ENCODE measurements around the gene ARFGEF3. TPM values are rescaled to one million over a fixed set of nuclear protein-coding genes. Genes with fewer than 3 reads are reported as not detected.

The ARFGEF3 gene
- total RNA-seq, 1 donor from 2014 or later: 0.08 TPM

DNA sequence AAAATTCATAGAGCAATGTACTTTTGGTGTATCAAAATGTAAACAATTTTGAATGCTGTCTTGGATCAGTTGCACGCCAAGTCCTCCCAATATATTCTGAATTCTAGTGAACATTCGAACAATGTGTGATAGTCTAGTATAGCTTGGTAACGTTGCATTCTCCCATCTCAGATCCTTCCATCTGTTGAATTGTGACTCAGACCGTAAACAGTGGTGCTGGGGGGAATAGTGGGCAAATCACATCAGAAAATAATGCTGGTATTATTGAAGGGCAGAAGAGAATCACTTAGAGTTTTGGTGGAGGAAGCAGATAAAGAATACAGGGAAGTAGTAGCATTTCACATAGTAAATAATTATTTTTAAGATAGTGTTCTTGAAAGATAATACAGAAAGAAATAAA is 102.2 kb downstream of the ARFGEF3 start:
- H3K27ac Mint-ChIP-seq (ENCODE audit: unreplicated experiment): no peak overlapping the region
- no peak overlapping the region for H3K4me3 Mint-ChIP-seq (ENCODE audit: unreplicated experiment)
- H3K9me3 Mint-ChIP-seq (ENCODE audit: unreplicated experiment): no peaks in the 10 kb centered on the region
- H3K27me3 Mint-ChIP-seq (ENCODE audit: unreplicated experiment): peaks cover 15% of the 10 kb centered on the region
- no peaks in the 10 kb centered on the region for H3K4me1 Mint-ChIP-seq (ENCODE audit: unreplicated experiment)
- TF ChIP-seq, protein P1, sequence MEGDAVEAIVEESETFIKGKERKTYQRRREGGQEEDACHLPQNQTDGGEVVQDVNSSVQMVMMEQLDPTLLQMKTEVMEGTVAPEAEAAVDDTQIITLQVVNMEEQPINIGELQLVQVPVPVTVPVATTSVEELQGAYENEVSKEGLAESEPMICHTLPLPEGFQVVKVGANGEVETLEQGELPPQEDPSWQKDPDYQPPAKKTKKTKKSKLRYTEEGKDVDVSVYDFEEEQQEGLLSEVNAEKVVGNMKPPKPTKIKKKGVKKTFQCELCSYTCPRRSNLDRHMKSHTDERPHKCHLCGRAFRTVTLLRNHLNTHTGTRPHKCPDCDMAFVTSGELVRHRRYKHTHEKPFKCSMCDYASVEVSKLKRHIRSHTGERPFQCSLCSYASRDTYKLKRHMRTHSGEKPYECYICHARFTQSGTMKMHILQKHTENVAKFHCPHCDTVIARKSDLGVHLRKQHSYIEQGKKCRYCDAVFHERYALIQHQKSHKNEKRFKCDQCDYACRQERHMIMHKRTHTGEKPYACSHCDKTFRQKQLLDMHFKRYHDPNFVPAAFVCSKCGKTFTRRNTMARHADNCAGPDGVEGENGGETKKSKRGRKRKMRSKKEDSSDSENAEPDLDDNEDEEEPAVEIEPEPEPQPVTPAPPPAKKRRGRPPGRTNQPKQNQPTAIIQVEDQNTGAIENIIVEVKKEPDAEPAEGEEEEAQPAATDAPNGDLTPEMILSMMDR (IDR thresholded peaks at IDR 0.05): no peak
- H3K36me3 Mint-ChIP-seq (ENCODE audit: unreplicated experiment): no peaks in the 10 kb centered on the region
- DNase-seq (ENCODE audit: extremely low spot score, unreplicated experiment): no peak

DNA sequence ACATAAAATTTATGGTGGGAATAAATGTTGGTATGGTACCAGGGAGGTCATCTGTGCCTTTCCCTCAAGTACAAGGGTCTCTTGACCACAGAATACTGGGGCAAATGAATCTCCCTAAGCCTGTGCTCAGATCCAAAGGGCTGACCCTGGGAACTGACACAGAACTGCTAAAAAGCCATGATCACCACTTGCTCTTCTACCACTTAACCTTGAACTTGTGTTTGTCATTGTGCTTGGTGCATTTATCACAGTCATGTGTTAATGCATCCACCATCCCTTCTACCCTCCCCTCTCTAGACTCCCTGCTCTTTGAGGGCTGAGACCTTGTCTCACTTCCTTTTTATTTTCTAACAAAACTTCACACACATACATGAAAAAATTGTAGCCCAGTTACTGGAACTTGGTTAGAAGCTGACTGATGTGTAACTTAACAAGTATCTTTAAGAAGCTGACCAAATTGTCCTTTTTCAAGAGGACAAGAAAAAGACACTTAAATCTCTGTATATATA is 102.7 kb downstream of the ARFGEF3 start:
- DNase-seq (ENCODE audit: extremely low spot score, unreplicated experiment): no peak
- Mint-ChIP-seq H3K4me1 (ENCODE audit: unreplicated experiment) (no peaks in the 10 kb centered on the region), H3K9me3 (ENCODE audit: unreplicated experiment) (no peaks in the 10 kb centered on the region), H3K36me3 (ENCODE audit: unreplicated experiment) (no peaks in the 10 kb centered on the region), H3K27ac (ENCODE audit: unreplicated experiment) (no peak overlapping the region), H3K4me3 (ENCODE audit: unreplicated experiment) (no peak overlapping the region), H3K27me3 (ENCODE audit: unreplicated experiment) (peaks cover 15% of the 10 kb centered on the region)
- TF ChIP-seq, protein P1 (IDR thresholded peaks at IDR 0.05): no peak

DNA sequence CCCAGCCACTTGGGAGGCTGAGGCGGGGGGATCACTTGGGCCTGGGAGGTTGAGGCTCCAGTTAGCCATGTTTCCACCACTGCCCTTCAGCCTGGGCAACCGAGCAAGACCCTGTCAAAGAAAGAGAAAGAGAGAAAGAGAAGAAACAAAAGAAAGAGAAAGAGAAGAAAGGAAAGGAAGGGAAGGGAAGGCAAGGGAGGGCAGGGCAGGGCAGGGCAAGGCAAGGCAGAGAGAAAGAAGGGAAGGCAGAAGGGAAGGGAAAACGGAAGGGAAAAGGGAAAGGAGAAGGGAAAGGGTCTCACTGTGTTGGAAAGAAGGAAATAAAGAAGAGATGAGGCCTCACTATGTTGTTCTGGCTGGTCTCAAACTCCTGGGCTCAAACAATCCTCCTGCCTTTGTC is 104.4 kb downstream of the ARFGEF3 start:
- peaks cover 7% of the 10 kb centered on the region for H3K27me3 Mint-ChIP-seq (ENCODE audit: unreplicated experiment)

DNA sequence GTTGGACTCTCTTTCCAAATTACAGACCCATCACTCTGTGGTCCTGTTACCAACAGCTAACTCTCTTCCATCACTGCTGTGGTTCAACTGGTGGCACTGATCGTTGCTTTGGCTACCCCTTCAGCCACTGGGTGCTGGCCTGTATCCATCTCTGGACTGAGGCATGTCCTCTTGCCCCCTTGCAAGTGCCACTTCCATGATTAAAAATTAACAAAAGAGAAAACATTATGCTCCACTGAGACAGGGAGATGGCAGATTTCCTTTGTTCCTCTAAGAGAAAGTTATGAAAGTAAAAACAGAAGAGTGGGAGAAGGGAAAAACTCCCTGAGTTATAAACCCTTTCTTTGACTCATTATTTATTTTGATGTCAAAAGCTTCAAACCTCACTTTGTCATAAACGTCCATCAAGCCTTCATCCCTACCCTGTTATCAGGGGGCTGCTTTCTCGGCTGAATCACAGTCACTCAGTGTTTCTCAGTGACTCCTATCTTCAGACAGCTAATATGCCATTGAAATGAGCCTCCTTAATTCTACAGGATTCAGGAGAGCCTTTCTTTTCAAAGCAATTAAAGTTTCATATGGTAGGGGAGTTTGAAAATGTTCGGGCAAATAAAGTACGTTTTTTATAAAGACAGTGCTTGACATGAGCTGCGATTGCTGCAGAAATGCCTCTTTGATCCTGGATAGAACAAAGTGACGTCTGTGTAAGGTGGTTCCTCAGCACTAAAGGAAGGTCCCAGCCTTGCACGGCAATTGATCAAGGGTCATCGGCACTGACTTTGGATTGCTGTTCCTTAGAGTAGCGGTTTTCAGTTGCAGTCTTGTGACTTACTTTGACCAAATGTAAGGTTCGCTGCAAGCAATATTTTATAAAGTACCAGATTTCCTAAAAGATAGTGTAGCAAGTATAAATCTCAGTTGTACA is 106.5 kb downstream of the ARFGEF3 start:
- Mint-ChIP-seq H3K4me1 (ENCODE audit: unreplicated experiment) (no peaks in the 10 kb centered on the region), H3K4me3 (ENCODE audit: unreplicated experiment) (no peak overlapping the region), H3K27me3 (ENCODE audit: unreplicated experiment) (peaks cover 6% of the 10 kb centered on the region), H3K36me3 (ENCODE audit: unreplicated experiment) (no peaks in the 10 kb centered on the region), H3K27ac (ENCODE audit: unreplicated experiment) (no peak overlapping the region), H3K9me3 (ENCODE audit: unreplicated experiment) (no peaks in the 10 kb centered on the region)
- TF ChIP-seq, protein P1 (IDR thresholded peaks at IDR 0.05): no peak
- DNase-seq (ENCODE audit: extremely low spot score, unreplicated experiment): no peak

More for the DNA sequence above, 104.4 kb downstream of the ARFGEF3 start:
- Mint-ChIP-seq H3K36me3 (ENCODE audit: unreplicated experiment) (no peaks in the 10 kb centered on the region), H3K4me3 (ENCODE audit: unreplicated experiment) (no peak overlapping the region), H3K27ac (ENCODE audit: unreplicated experiment) (no peak overlapping the region), H3K9me3 (ENCODE audit: unreplicated experiment) (no peaks in the 10 kb centered on the region), H3K4me1 (ENCODE audit: unreplicated experiment) (no peaks in the 10 kb centered on the region)
- TF ChIP-seq, protein P1 (IDR thresholded peaks at IDR 0.05): no peak
- no peak for DNase-seq (ENCODE audit: extremely low spot score, unreplicated experiment)

DNA sequence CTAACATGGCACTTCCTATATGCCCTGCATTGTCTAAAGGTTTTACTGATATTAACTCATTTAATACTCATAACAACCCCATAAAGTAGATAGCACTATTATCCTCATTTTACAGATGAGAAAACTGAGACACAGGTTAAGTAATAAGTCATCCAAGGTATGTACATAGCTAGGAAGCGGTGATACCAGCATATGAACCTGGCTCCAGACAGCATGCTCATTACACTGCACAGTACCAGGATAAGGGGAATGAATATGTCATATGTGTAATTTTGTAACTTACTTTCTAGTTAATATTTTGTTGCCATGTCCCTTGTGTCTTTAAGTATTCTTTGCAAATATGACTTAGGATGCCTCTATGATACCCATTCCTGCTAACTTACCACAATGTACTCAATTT is 109.7 kb downstream of the ARFGEF3 start:
- Mint-ChIP-seq H3K4me3 (ENCODE audit: unreplicated experiment) (no peak overlapping the region), H3K36me3 (ENCODE audit: unreplicated experiment) (no peaks in the 10 kb centered on the region), H3K27me3 (ENCODE audit: unreplicated experiment) (peaks cover 6% of the 10 kb centered on the region), H3K27ac (ENCODE audit: unreplicated experiment) (no peak overlapping the region), H3K9me3 (ENCODE audit: unreplicated experiment) (no peaks in the 10 kb centered on the region), H3K4me1 (ENCODE audit: unreplicated experiment) (no peaks in the 10 kb centered on the region)
- DNase-seq (ENCODE audit: extremely low spot score, unreplicated experiment): no peak
- TF ChIP-seq, protein P1 (IDR thresholded peaks at IDR 0.05): no peak

All from osteocyte (in vitro differentiated cells).